Astrocyte (in vitro differentiated cells and primary cell): ENCODE measurements around the gene FBXO44. TPM values are rescaled to one million over a fixed set of nuclear protein-coding genes. Genes with fewer than 3 reads are reported as not detected.

ENCODE experiments used
- DNase-seq: peaks from one replicate; pipeline ENCODE4 v3.0.0-alpha.2; 2010; ENCODE audit warnings: low read depth
- FAIRE-seq: peaks from 2 replicates; lab custom pipeline; 2011; peaks lifted over from hg19 to GRCh38; lab: Jason Lieb, UNC
- H2AFZ ChIP-seq: 2 replicates; pipeline ENCODE4 v1.6.0; 2012; ENCODE audit warnings: low read depth, low read length, inconsistent platforms
- H3K27ac ChIP-seq: 2 replicates; pipeline ENCODE4 v1.5.1; 2011; ENCODE audit warnings: low read depth, low read length, inconsistent platforms
- H3K27me3 ChIP-seq: 2 replicates; pipeline ENCODE4 v1.6.0; 2011; ENCODE audit warnings: low read length, inconsistent platforms; ENCODE audit not compliant: insufficient read depth
- H3K36me3 ChIP-seq: 2 replicates; pipeline ENCODE4 v1.5.1; 2011; ENCODE audit warnings: low read length, inconsistent platforms; ENCODE audit not compliant: insufficient read depth
- H3K4me1 ChIP-seq: 2 replicates; pipeline ENCODE4 v1.5.1; 2011; ENCODE audit warnings: low read length, inconsistent platforms; ENCODE audit not compliant: insufficient read depth
- H3K4me2 ChIP-seq: 2 replicates; pipeline ENCODE4 v1.6.0; 2012; ENCODE audit warnings: low read length, inconsistent platforms
- H3K4me3 ChIP-seq: 2 replicates; pipeline ENCODE4 v1.5.1; 2011; ENCODE audit warnings: low read depth, mild to moderate bottlenecking, low read length, inconsistent platforms; ENCODE audit not compliant: insufficient read depth
- H3K79me2 ChIP-seq: 2 replicates; pipeline ENCODE4 v1.6.0; 2012; ENCODE audit warnings: mild to moderate bottlenecking, low read length, inconsistent platforms; ENCODE audit not compliant: insufficient read depth
- H3K9ac ChIP-seq: 2 replicates; pipeline ENCODE4 v1.6.0; 2012; ENCODE audit warnings: mild to moderate bottlenecking, low read length, inconsistent platforms
- H3K9me3 ChIP-seq: 2 replicates; pipeline ENCODE4 v1.5.1; 2012; ENCODE audit warnings: low read depth, mild to moderate bottlenecking, low read length, inconsistent platforms; ENCODE audit not compliant: insufficient read depth
- H4K20me1 ChIP-seq: 2 replicates; pipeline ENCODE4 v1.6.0; 2012; ENCODE audit warnings: low read length, inconsistent platforms; ENCODE audit not compliant: insufficient read depth
- H3K27ac Mint-ChIP-seq: one replicate; pipeline ENCODE4 v1.8.0; 2021; ENCODE audit warnings: mild to moderate bottlenecking, mixed read lengths; ENCODE audit not compliant: unreplicated experiment
- H3K27me3 Mint-ChIP-seq: one replicate; pipeline ENCODE4 v1.8.0; 2021; ENCODE audit warnings: low read depth, mixed read lengths; ENCODE audit not compliant: unreplicated experiment
- H3K36me3 Mint-ChIP-seq: one replicate; pipeline ENCODE4 v1.8.0; 2021; ENCODE audit warnings: low read depth, mixed read lengths; ENCODE audit not compliant: unreplicated experiment
- H3K4me1 Mint-ChIP-seq: one replicate; pipeline ENCODE4 v1.8.0; 2021; ENCODE audit warnings: low read depth, mixed read lengths; ENCODE audit not compliant: unreplicated experiment
- H3K4me3 Mint-ChIP-seq: one replicate; pipeline ENCODE4 v1.8.0; 2021; ENCODE audit warnings: mild to moderate bottlenecking, moderate library complexity, mixed read lengths; ENCODE audit not compliant: unreplicated experiment
- H3K9me3 Mint-ChIP-seq: one replicate; pipeline ENCODE4 v1.8.0; 2021; ENCODE audit warnings: mild to moderate bottlenecking, mixed read lengths; ENCODE audit not compliant: unreplicated experiment
- CTCF ChIP-seq: IDR thresholded peaks from 2 replicates; pipeline ENCODE4 v1.5.1; 2011; ENCODE audit warnings: low read depth, mild to moderate bottlenecking, inconsistent platforms, low read length, moderate library complexity; ENCODE audit not compliant: insufficient read depth
- EZH2 ChIP-seq: IDR thresholded peaks from 2 replicates; pipeline ENCODE4 v1.6.1; 2012; ENCODE audit warnings: mild to moderate bottlenecking, low read length, inconsistent platforms; ENCODE audit not compliant: insufficient read depth
- total RNA-seq: library from RNA; stranded (reverse); gene quantifications from 2 replicates; pipeline ENCODE4 v1.2.1, GENCODE V29; 2021

FBXO44 gene
- total RNA-seq, 1 donor from 2014 or later, result 31.6 TPM

- H3K79me2 ChIP-seq, result no peaks in the 10 kb centered on the region
- H4K20me1 ChIP-seq, result peaks cover 3% of the 10 kb centered on the region
- H3K27ac ChIP-seq, result no peak overlapping the region
- Mint-ChIP-seq H3K27ac (no peak overlapping the region), H3K4me1 (no peaks in the 10 kb centered on the region), H3K27me3 (no peaks in the 10 kb centered on the region), H3K4me3 (no peak overlapping the region), H3K9me3 (no peaks in the 10 kb centered on the region), H3K36me3 (peaks cover 10% of the 10 kb centered on the region)
- H3K4me3 ChIP-seq, result no peak overlapping the region
- H3K9ac ChIP-seq, result no peak overlapping the region
- no peaks in the 10 kb centered on the region for H3K27me3 ChIP-seq
- H2AFZ ChIP-seq, result no peak overlapping the region
- no peak for DNase-seq
- no peak for FAIRE-seq
- TF ChIP-seq CTCF (no peak), EZH2 (no peak)
- H3K9me3 ChIP-seq, result no peaks in the 10 kb centered on the region
- no peak overlapping the region for H3K4me2 ChIP-seq
- no peaks in the 10 kb centered on the region for H3K4me1 ChIP-seq
- peaks cover 2% of the 10 kb centered on the region for H3K36me3 ChIP-seq
Observed at GRCh38 chr1:11671544-11672286, 17.0 kb downstream of the FBXO44 start.

GRCh38 chr1:11673089-11673769 lies 18.6 kb downstream of the FBXO44 start:
- Mint-ChIP-seq H3K9me3 (no peaks in the 10 kb centered on the region), H3K4me1 (no peaks in the 10 kb centered on the region), H3K27ac (no peak overlapping the region), H3K27me3 (no peaks in the 10 kb centered on the region), H3K4me3 (no peak overlapping the region), H3K36me3 (peaks cover 10% of the 10 kb centered on the region)
- Histone ChIP-seq H3K27me3 (no peaks in the 10 kb centered on the region), H3K4me2 (no peak overlapping the region), H3K9ac (no peak overlapping the region), H3K27ac (no peak overlapping the region), H2AFZ (no peak overlapping the region), H3K36me3 (peaks cover 2% of the 10 kb centered on the region), H3K4me1 (no peaks in the 10 kb centered on the region), H3K9me3 (no peaks in the 10 kb centered on the region), H3K4me3 (no peak overlapping the region), H4K20me1 (peaks cover 11% of the 10 kb centered on the region), H3K79me2 (no peaks in the 10 kb centered on the region)
- FAIRE-seq (no peak), DNase-seq (no peak)
- no peak for TF ChIP-seq CTCF
- TF ChIP-seq EZH2, result no peak

DNA sequence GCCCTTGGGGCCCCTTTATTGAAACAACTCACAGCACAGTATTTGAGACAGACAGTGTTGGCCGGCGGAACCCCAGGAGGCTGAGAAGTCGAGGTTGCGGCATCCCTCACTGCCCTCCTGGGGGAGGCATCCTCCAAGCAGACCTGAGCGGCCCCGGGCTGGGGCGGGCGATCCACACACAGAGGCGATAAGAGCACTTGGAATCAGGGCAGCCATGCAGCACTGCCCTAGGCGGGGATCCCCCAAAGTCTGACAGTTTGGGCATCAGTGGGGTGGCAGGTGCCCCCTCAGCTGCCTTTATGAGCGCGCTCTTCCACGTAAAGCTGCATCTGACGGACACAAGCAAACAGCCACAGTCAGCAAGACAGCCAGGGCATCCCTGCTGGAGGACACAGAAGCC lies 19.8 kb downstream of the FBXO44 start:
- no peaks in the 10 kb centered on the region for H3K4me1 Mint-ChIP-seq
- peaks cover 11% of the 10 kb centered on the region for H3K36me3 Mint-ChIP-seq
- peaks cover 2% of the 10 kb centered on the region for H3K36me3 ChIP-seq

More for the DNA sequence above, 19.8 kb downstream of the FBXO44 start:
- Histone ChIP-seq H3K4me1 (no peaks in the 10 kb centered on the region), H2AFZ (no peak overlapping the region), H3K79me2 (no peaks in the 10 kb centered on the region), H3K27me3 (no peaks in the 10 kb centered on the region), H3K4me2 (no peak overlapping the region), H3K9ac (no peak overlapping the region), H4K20me1 (peaks cover 11% of the 10 kb centered on the region), H3K9me3 (no peaks in the 10 kb centered on the region), H3K27ac (no peak overlapping the region), H3K4me3 (no peak overlapping the region)
- TF ChIP-seq EZH2, result no peak
- TF ChIP-seq CTCF, result no peak
- no peak overlapping the region for H3K4me3 Mint-ChIP-seq
- H3K27ac Mint-ChIP-seq, result no peak overlapping the region
- DNase-seq (no peak), FAIRE-seq (no peak)
- peaks cover 2% of the 10 kb centered on the region for H3K27me3 Mint-ChIP-seq
- H3K9me3 Mint-ChIP-seq, result no peaks in the 10 kb centered on the region
